LNCaP clone FGC (cell line): Measurements from ENCODE around the gene ADCYAP1R1.

Source experiments
- DNase-seq: peaks from one replicate; pipeline ENCODE4 v3.0.0-alpha.2; 2011; ENCODE audit warnings: low read depth
- H3K4me3 ChIP-seq: 2 replicates; pipeline ENCODE4 v1.5.1; 2011; ENCODE audit warnings: mild to moderate bottlenecking, low read depth, low read length, control low read depth
- CTCF ChIP-seq: IDR thresholded peaks from 2 replicates; pipeline ENCODE4 v1.5.1; 2012; ENCODE audit warnings: mild to moderate bottlenecking; ENCODE audit not compliant: control insufficient read depth, insufficient read depth; ENCODE audit errors: extremely low read depth

Gene ADCYAP1R1

GRCh38 chr7:31100445-31100844 is 48.3 kb downstream of the ADCYAP1R1 start:
- TF ChIP-seq CTCF = no peak
- H3K4me3 ChIP-seq = no peak overlapping the region
- DNase-seq = no peak

- TF ChIP-seq CTCF = no peak
- DNase-seq = no peak
- H3K4me3 ChIP-seq = no peak overlapping the region
Measured at GRCh38 chr7:31100871-31101270, 48.8 kb downstream of the ADCYAP1R1 start.

GRCh38 chr7:31101544-31101943 is 49.4 kb downstream of the ADCYAP1R1 start:
- no peak for TF ChIP-seq CTCF
- DNase-seq = no peak
- no peak overlapping the region for H3K4me3 ChIP-seq

- no peak for DNase-seq
- TF ChIP-seq CTCF = no peak
Measured at GRCh38 chr7:31102151-31102972, 50.3 kb downstream of the ADCYAP1R1 start.

GRCh38 chr7:31102973-31103850 is 51.1 kb downstream of the ADCYAP1R1 start:
- DNase-seq = no peak
- H3K4me3 ChIP-seq = no peak overlapping the region
- TF ChIP-seq CTCF = no peak

More at GRCh38 chr7:31102151-31102972, 50.3 kb downstream of the ADCYAP1R1 start:
- no peak overlapping the region for H3K4me3 ChIP-seq

- no peak for DNase-seq
- H3K4me3 ChIP-seq = no peak overlapping the region
Measured at GRCh38 chr7:31104361-31105255, 52.5 kb downstream of the ADCYAP1R1 start.

More at GRCh38 chr7:31104361-31105255, 52.5 kb downstream of the ADCYAP1R1 start:
- no peak for TF ChIP-seq CTCF
